PC-9 (cell line): ENCODE measurements around the gene RNF121.

Source experiments
- EZH2 ChIP-seq: fragments of 200-600 bp; sonication (generic); IDR thresholded peaks from 2 replicates; pipeline ENCODE4 v1.8.0; 2017; ENCODE audit warnings: antibody characterized with exemption, low read depth
- TF ChIP-seq, protein P1 (sequence below): fragments of 200-600 bp; sonication (generic); conservative IDR thresholded peaks from 2 replicates; pipeline ENCODE4 v1.6.1; 2017; ENCODE audit warnings: mixed run types, antibody characterized with exemption, mild to moderate bottlenecking, moderate library complexity

DNA sequence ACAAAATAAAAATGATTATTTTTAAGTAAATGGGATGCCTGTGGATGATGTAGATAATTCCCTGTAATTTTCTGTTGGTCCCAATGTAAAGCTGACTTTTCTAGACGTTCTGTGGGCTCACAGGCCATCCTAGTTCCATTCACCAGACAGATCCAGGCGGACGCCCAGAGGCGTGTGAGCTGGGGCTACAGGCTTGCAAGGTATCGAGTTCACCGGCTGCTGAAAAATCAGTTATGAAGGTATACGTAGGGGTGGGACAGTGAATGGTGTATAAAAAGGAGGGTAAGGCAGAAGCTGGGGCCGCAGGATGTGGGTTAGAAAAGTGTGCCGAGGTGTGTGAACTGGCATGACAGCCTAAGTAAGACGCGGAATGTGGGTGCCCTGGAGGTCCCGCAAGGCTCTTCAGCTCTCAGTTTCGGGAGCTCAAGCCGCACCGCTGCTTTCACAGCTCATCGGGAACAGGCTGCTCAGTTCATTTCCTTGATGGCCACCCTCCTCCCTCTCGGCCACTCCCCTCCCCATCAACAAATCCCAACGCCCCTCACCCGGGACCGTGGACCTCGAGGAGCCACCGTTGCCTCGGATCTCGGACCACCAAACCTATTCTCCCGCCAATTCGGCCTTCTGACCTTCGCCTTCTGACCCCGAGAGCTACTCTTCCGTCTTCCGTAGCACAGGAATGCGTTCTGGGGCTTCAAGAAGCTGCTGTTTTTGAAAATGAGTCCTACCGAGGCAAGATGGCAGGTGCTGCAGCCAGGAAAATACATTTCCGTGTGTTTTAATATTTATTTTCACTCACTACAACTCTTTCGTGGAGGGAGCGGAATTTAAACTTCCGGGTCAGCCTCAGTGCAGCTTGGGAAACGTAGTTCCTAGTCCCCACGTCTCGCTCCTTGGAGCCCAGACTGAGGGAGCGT lies 768 bp upstream of the RNF121 start, which contains the start of gene XNDC1N:
- TF ChIP-seq, protein P1, sequence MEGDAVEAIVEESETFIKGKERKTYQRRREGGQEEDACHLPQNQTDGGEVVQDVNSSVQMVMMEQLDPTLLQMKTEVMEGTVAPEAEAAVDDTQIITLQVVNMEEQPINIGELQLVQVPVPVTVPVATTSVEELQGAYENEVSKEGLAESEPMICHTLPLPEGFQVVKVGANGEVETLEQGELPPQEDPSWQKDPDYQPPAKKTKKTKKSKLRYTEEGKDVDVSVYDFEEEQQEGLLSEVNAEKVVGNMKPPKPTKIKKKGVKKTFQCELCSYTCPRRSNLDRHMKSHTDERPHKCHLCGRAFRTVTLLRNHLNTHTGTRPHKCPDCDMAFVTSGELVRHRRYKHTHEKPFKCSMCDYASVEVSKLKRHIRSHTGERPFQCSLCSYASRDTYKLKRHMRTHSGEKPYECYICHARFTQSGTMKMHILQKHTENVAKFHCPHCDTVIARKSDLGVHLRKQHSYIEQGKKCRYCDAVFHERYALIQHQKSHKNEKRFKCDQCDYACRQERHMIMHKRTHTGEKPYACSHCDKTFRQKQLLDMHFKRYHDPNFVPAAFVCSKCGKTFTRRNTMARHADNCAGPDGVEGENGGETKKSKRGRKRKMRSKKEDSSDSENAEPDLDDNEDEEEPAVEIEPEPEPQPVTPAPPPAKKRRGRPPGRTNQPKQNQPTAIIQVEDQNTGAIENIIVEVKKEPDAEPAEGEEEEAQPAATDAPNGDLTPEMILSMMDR: no peak
- TF ChIP-seq EZH2: no peak
